HG03060 (cell line): Measurements from ENCODE around the gene KRTAP4-12.
"Not testable (repeated sequence)": the region's sequence is repeated elsewhere in the genome, so short reads cannot be mapped to it uniquely, and the experiment has no call there.

Experiments
- ATAC-seq: cut with Tn5 transposase; IDR thresholded peaks from one replicate; pipeline ENCODE4 v1.9.1; 2021; ENCODE audit warnings: low read depth, moderate number of reproducible peaks; ENCODE audit not compliant: unreplicated experiment

KRTAP4-12 gene

DNA sequence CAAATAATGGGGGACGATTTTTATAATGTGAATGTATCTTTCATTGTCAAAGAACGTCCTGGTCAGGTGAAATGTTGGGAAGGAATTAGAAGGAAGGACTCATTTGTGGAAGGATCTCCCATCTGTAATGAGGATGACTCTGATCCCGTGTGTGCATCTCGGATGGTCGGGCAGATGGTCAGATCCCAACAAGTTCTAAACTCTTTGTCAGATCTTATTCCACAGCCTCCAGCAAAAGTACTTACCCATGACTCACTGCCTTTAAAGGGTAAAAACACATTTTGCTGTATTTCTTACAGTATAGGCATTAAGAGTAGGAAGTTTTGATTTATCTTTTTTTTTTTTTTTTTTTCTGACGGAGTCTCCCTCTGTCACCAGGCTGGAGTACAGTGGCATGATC is 25.5 kb downstream of the KRTAP4-12 start:
- ATAC-seq, result no peak

GRCh38 chr17:41098042-41098441 is 25.9 kb downstream of the KRTAP4-12 start, which contains the start of gene KRTAP4-8:
Gene KRTAP4-8 (minus strand): TSS chr17:41098142. CDS start chr17:41098084, 58 bp downstream.
- ATAC-seq, result no peak

GRCh38 chr17:41096055-41096454 is 27.9 kb downstream of the KRTAP4-12 start:
- no peak for ATAC-seq

- ATAC-seq, result not testable (repeated sequence)
These were observed 35.1 kb downstream of the KRTAP4-12 start for GRCh38 chr17:41088760-41089352.

DNA sequence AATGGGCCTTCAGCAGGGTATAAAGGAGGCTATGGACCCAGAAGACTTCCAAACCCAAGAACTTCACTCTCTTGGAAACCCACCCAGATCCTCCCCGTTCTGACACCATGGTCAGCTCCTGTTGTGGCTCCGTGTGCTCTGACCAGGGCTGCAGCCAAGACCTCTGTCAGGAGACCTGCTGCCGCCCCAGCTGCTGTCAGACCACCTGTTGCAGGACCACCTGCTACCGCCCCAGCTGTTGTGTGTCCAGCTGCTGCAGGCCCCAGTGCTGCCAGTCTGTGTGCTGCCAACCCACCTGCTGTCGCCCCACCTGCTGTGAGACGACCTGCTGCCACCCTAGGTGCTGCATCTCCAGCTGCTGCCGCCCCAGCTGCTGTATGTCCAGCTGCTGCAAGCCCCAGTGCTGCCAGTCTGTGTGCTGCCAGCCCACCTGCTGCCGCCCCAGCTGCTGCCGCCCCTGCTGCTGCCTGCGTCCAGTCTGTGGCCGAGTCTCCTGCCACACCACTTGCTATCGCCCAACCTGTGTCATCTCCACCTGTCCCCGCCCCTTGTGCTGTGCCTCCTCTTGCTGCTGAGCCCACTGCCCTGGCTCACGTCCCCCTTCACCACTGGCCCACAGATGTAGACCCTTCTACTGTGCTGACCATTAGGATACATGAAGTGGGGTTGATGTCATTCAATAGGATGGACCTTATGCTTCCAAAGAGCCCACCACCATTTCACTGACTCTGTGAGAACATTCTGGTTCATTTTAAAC is 39.7 kb downstream of the KRTAP4-12 start, which contains the start of gene KRTAP4-7:
KRTAP4-7 (plus strand) TSS at position 51 of the 757 bp plus-strand sequence; CDS start at position 108, 57 bp downstream.
- not testable (repeated sequence) for ATAC-seq

- ATAC-seq, result not testable (repeated sequence)
These were observed 40.6 kb downstream of the KRTAP4-12 start for GRCh38 chr17:41083427-41083826.

GRCh38 chr17:41082626-41083025 is 41.4 kb downstream of the KRTAP4-12 start:
- ATAC-seq, result no peak

- ATAC-seq, result no peak
These were observed 47.2 kb downstream of the KRTAP4-12 start for GRCh38 chr17:41076788-41077187.

GRCh38 chr17:41073676-41074075 is 50.3 kb downstream of the KRTAP4-12 start:
- no peak for ATAC-seq
